HepG2 (cell line): ENCODE measurements around the gene RARA. TPM values are rescaled to one million over a fixed set of nuclear protein-coding genes. Genes with fewer than 3 reads are reported as not detected.

Experiments
- ATAC-seq: fragments of 200-7000 bp; cut with Tn5 transposase; 3 replicates; pipeline ENCODE4 v1.9.1; 2020; ENCODE audit warnings: mild to moderate bottlenecking, moderate library complexity
- BruUV-seq: library from RNA; stranded (reverse); fragments of 400-500 nt; replicated peaks from 2 replicates; lab custom pipeline; 2021; lab: Mats Ljungman, UMichigan
- CTCF ChIA-PET: fragments of 300-600 bp; formaldehyde crosslinking; extraction: SDS; loops from one replicate; lab custom pipeline; 2021; ENCODE audit warnings: low total read pairs, inconsistent platforms, low intra/inter-chr PET ratio; lab: Yijun Ruan, JAX
- POLR2A ChIA-PET: fragments of 350-600 bp; sonication (Branson Sonifier 250); formaldehyde crosslinking; loops from one replicate; lab custom pipeline; 2020; ENCODE audit warnings: antibody characterized with exemption, inconsistent platforms; lab: Yijun Ruan, JAX
- DNase-seq: peaks from one replicate; pipeline ENCODE4 v3.0.0-alpha.2; 2015; ENCODE audit warnings: low spot score
- FAIRE-seq: peaks from 3 replicates; lab custom pipeline; 2011; peaks lifted over from hg19 to GRCh38; lab: Jason Lieb, UNC
- H2AFZ ChIP-seq: one replicate; pipeline ENCODE4 v1.6.1; 2011; ENCODE audit warnings: low read length, inconsistent platforms
- H3K27ac ChIP-seq: fragments of 300-600 bp; 3 replicates; pipeline ENCODE4 v1.8.0; 2011; ENCODE audit warnings: mixed run types, mild to moderate bottlenecking, mixed read lengths, low read length, inconsistent platforms; ENCODE audit not compliant: insufficient read depth; ENCODE audit errors: extremely low read length
- H3K27me3 ChIP-seq, 2 experiments: fragments of 200-600 bp in 1 of 2; 2 replicates in 1 of 2; 3 replicates in 1 of 2; pipeline versions ENCODE4 v1.6.0 to v1.8.0; 2011; ENCODE audit warnings: low read length in 2 of 2, mild to moderate bottlenecking in 2 of 2, moderate library complexity in 2 of 2, inconsistent platforms in 1 of 2; ENCODE audit not compliant: insufficient read depth in 2 of 2, control insufficient read depth in 1 of 2
- H3K36me3 ChIP-seq, 2 experiments: fragments of 200-600 bp in 1 of 2; replicated peaks in 1 of 2; 2 replicates in 1 of 2; 3 replicates in 1 of 2; pipeline versions ENCODE4 v1.5.1 to v1.8.0; 2011; ENCODE audit warnings: low read length in 2 of 2, inconsistent platforms in 1 of 2; ENCODE audit not compliant: insufficient read depth in 2 of 2, control insufficient read depth in 1 of 2
- H3K4me1 ChIP-seq: 2 replicates; pipeline ENCODE4 v1.5.1; 2012; ENCODE audit warnings: low read length, inconsistent platforms; ENCODE audit not compliant: insufficient read depth
- H3K4me2 ChIP-seq: 2 replicates; pipeline ENCODE4 v1.6.0; 2011; ENCODE audit warnings: low read depth, low read length, inconsistent platforms
- H3K4me3 ChIP-seq, 3 experiments: fragments of 200-600 bp in 1 of 3; sonication (generic), shearing (Covaris generic) in 1 of 3; replicated peaks in 1 of 3; 2 replicates each; pipeline ENCODE4 v1.5.1; 2011 to 2016; ENCODE audit warnings: low read length in 3 of 3, inconsistent platforms in 2 of 3, low read depth in 2 of 3, mild to moderate bottlenecking in 2 of 3, control low read depth in 1 of 3, mixed read lengths in 1 of 3; ENCODE audit not compliant: insufficient read depth in 1 of 3
- H3K79me2 ChIP-seq: one replicate; pipeline ENCODE4 v1.6.1; 2011; ENCODE audit warnings: low read length, inconsistent platforms; ENCODE audit not compliant: insufficient read depth
- H3K9ac ChIP-seq: 2 replicates; pipeline ENCODE4 v1.6.0; 2011; ENCODE audit warnings: mild to moderate bottlenecking, low read depth, low read length, inconsistent platforms; ENCODE audit not compliant: insufficient read depth
- H3K9me3 ChIP-seq: 2 replicates; pipeline ENCODE4 v1.5.1; 2012; ENCODE audit warnings: mild to moderate bottlenecking, low read length
- H4K20me1 ChIP-seq: 2 replicates; pipeline ENCODE4 v1.6.0; 2011; ENCODE audit warnings: inconsistent platforms, mild to moderate bottlenecking, low read length, moderate library complexity; ENCODE audit not compliant: insufficient read depth
- SP4 ChIP-seq: sonication (generic); formaldehyde crosslinking; IDR thresholded peaks from 2 replicates; pipeline ENCODE4 v1.8.1; 2023; ENCODE audit warnings: mild to moderate bottlenecking, missing genetic modification reagents
- ZNF687 ChIP-seq: sonication (generic); formaldehyde crosslinking; IDR thresholded peaks from 2 replicates; pipeline ENCODE4 v1.5.1; 2020; ENCODE audit warnings: mild to moderate bottlenecking, missing genetic modification reagents, moderate library complexity
- whole genome bisulfite sequencing: methylation state at CpG from one replicate; pipeline ENCODE4 v1.1.6; 2017; ENCODE audit warnings: low lambda C conversion rate; 5-methylcytosine and 5-hydroxymethylcytosine counted together
- in situ Hi-C: cut with HindIII; loops from 2 replicates; pipeline ENCODE4 v1.10.0; 2017; ENCODE audit warnings: low pct_unique_long_range_greater_than_20kb; ENCODE audit not compliant: extremely low pct_ligation_motif_present
- intact Hi-C: fragments of 100-400 bp; cut with micrococcal nuclease; formaldehyde crosslinking; loops from one replicate; pipeline ENCODE4 v1.10.0; 2022; ENCODE audit not compliant: unreplicated experiment
- polyA plus RNA-seq, 8 experiments: library from polyadenylated mRNA; depleted of rRNA in 3 of 8; stranded (reverse) in 7 of 8; unstranded in 1 of 8; fragments of >200 nt; fragmentation: Illumina TruSeq in 4 of 8; extraction: Trizol in 4 of 8; gene quantifications; 2 replicates each; pipeline versions ENCODE4 v1.2.1 to v1.2.3, GENCODE V29; 2011 to 2016; ENCODE audit warnings: low read depth in 4 of 8, missing spikeins in 1 of 8, mixed read lengths in 1 of 8; ENCODE audit not compliant: insufficient read depth in 1 of 8
- total RNA-seq, 5 experiments: library from RNA; depleted of rRNA; stranded (reverse); fragments of >200 nt; fragmentation: Illumina TruSeq; extraction: Trizol; gene quantifications; 2 replicates each; pipeline ENCODE4 v1.2.3, GENCODE V29; 2016; ENCODE audit warnings: low read depth in 1 of 5

Gene RARA
- total and polyA plus RNA-seq, 2 of the 13 experiments (the other 11 are each of a cell fraction or from before 2014, with no cell fraction given): 6.4 to 8.6 TPM

DNA sequence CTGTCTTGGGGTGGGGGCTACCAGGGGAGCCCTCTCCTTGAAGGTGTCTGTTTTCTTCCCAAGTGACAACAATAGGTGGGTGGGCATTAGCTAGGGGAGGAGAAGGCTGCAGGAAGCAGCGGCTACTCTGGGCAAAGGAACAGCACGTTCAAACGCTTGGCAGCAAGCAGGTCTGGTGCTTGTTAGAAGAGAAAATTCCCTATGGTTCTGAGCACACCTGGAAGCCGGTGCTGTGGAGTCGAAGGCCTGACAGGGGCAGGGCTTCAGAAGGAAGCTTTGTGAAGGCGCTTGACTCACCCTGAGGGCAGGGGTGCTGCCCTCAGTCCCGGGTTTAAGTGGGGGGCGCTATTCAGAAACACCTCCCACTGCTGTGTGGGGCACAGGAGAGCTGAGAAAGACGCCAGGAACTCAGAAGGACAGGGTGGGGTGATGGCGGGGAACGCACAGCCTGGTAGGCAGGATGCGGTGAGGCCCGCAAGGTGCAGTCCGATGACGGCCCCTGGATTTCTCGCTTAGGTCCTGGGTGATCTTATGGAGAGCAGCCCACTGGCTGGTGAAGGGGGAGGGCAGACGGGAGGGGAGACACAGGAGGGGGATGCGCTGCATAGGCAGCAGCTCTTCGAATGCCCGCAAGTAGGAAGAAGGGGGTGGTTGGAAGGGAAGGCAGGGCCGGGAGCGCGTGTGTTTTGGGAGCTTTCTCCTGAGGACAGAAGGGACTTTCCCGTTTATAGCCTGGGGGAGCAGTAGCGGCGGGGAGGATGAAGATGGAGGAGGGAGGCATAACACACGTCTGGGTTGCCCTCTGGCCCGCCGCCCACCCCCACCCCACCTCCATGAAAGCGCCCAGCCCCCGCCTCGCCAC lies 52.3 kb downstream of the RARA start:
- CTCF ChIA-PET: interaction anchor here (2.3 kb wide), 1 partner anchor 172 kb away, joined by 7 read pairs; no protein-coding TSS in a partner anchor
- Histone ChIP-seq H3K9ac (no peak overlapping the region), H2AFZ (no peak overlapping the region), H4K20me1 (no peaks in the 10 kb centered on the region), H3K4me2 (peak overlapping the region; percentile 34; the same call in 1 of the 2 replicates), H3K27ac (no peak overlapping the region), H3K4me3 (peak overlapping the region in 1 of 3 experiments; percentile 36; a peak in 1 of 6 replicates), H3K9me3 (no peaks in the 10 kb centered on the region), H3K36me3 (peaks cover 0 to under 1% of the 10 kb centered on the region in 2 experiments; a peak in 1 of 5 replicates), H3K79me2 (no peaks in the 10 kb centered on the region), H3K27me3 (peaks cover 0 to 11% of the 10 kb centered on the region in 2 experiments; a peak in 2 of 5 replicates), H3K4me1 (peaks cover 45% of the 10 kb centered on the region)
- intact Hi-C loops: no loop called here
- TF ChIP-seq ZNF687 (CRISPR knock-in tag) (peak; percentile 21; the same call in 1 of the 2 replicates), SP4 (CRISPR knock-in tag) (no peak)
- no peak for FAIRE-seq
- POLR2A ChIA-PET: interaction anchor here (1.0 to 3.0 kb wide), 6 partner anchors 10 to 172 kb away, joined by 3 to 10 read pairs (median 4); partner anchors contain the start of gene TOP2A
- no TSS peak for BruUV-seq
- WGBS: 44% methylated on average over 30 of the region's 32 CpGs
- DNase-seq: no peak
- ATAC-seq: no peak
- in situ Hi-C loops: loop anchor here (5.0 kb wide), 1 partner anchor 171 kb away; no protein-coding TSS in a partner anchor
